ENCODE data around the gene GTPBP4. TPM values are rescaled to one million over a fixed set of nuclear protein-coding genes. Genes with fewer than 3 reads are reported as not detected.

Gene GTPBP4
- total and polyA plus RNA-seq, 2 donors from 2014 or later: 18.9 to 37.1 TPM

DNA sequence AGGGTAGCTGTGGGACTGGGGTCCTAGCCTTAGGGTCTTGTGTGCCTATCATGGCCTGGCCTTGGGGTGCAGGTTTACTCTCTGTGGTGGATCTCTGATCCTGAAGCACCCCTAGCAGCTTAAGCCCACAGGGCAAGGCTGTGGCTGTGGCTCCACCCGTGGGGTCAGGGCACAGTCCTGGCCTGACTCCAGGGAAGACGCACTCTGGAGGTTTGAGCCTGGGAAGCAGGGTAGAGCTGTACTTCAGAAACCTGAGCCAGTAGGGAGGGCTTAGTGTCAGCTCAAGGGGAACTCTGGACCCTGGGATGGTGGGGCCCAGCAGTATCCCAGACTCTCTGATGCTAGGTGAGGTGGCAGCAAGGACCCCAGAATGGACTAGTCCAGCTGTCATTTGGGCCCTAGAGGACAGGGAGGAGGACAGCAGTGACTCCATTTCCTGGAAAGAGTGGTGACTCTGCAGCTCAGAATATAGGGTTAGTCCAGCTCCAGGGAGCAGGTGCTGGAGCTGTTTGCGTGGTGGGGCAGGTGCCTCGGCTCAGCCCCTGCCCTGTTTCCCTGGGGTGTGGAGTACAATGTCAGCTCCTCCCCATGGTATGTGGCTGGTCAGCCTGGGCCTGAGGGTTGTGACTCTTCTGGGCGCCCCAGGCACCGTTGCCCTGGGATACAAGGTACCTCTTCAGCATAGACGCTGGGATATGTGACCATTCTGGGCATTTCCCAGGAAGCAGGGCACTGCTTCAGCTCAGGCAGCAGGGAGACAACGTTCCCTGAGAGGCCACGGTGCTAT lies 15.8 kb downstream of the GTPBP4 start:
- no peak for DNase-seq

GRCh38 chr10:1006573-1006972 lies 18.3 kb downstream of the GTPBP4 start:
- no peak overlapping the region for H3K9ac ChIP-seq (ENCODE audit: low read length in 3 of 3)
- H3K27me3 ChIP-seq (ENCODE audit: control insufficient read depth, insufficient read depth, low read length): no peaks in the 10 kb centered on the region
- no peak for FAIRE-seq
- peaks cover 0 to 13% (median 1%) of the 10 kb centered on the region in 3 donors for H3K9me3 ChIP-seq (ENCODE audit: control insufficient read depth in 2 of 3, insufficient read depth in 1 of 3, low read length in 3 of 3)
- no peak overlapping the region for H3K27ac ChIP-seq (ENCODE audit: low read depth in 2 of 2, low read length in 2 of 2)
- no peaks in the 10 kb centered on the region for H3K4me1 ChIP-seq (ENCODE audit: control insufficient read depth in 2 of 3, insufficient read depth in 2 of 3, low read depth in 1 of 3, low read length in 3 of 3)
- intact Hi-C loops (cut with DNase I): no loop called here
- H3K4me3 ChIP-seq (ENCODE audit: low read length in 3 of 3): no peak overlapping the region
- no peak for TF ChIP-seq CTCF (IDR thresholded peaks at IDR 0.05; ENCODE audit: borderline replicate concordance, extremely low read depth, insufficient read depth)
- H3K36me3 ChIP-seq (ENCODE audit: control insufficient read depth in 2 of 3, insufficient read depth in 3 of 3, low read length in 3 of 3): peaks cover 26 to 68% (median 32%) of the 10 kb centered on the region in 3 donors
- DNase-seq: no peak

More for the DNA sequence above, 15.8 kb downstream of the GTPBP4 start:
- no peaks in the 10 kb centered on the region for H3K4me1 ChIP-seq (ENCODE audit: control insufficient read depth in 2 of 3, insufficient read depth in 2 of 3, low read depth in 1 of 3, low read length in 3 of 3)
- no peaks in the 10 kb centered on the region for H3K27me3 ChIP-seq (ENCODE audit: control insufficient read depth, insufficient read depth, low read length)
- peaks cover 0 to 13% (median 1%) of the 10 kb centered on the region in 3 donors for H3K9me3 ChIP-seq (ENCODE audit: control insufficient read depth in 2 of 3, insufficient read depth in 1 of 3, low read length in 3 of 3)
- TF ChIP-seq CTCF (IDR thresholded peaks at IDR 0.05; ENCODE audit: borderline replicate concordance, extremely low read depth, insufficient read depth): no peak
- no peak overlapping the region for H3K27ac ChIP-seq (ENCODE audit: low read depth in 2 of 2, low read length in 2 of 2)
- no peak overlapping the region for H3K9ac ChIP-seq (ENCODE audit: low read length in 3 of 3)
- intact Hi-C loops (cut with DNase I): no loop called here
- H3K36me3 ChIP-seq (ENCODE audit: control insufficient read depth in 2 of 3, insufficient read depth in 3 of 3, low read length in 3 of 3): peaks cover 33 to 78% (median 37%) of the 10 kb centered on the region in 3 donors
- FAIRE-seq: no peak
- no peak overlapping the region for H3K4me3 ChIP-seq (ENCODE audit: low read length in 3 of 3)

DNA sequence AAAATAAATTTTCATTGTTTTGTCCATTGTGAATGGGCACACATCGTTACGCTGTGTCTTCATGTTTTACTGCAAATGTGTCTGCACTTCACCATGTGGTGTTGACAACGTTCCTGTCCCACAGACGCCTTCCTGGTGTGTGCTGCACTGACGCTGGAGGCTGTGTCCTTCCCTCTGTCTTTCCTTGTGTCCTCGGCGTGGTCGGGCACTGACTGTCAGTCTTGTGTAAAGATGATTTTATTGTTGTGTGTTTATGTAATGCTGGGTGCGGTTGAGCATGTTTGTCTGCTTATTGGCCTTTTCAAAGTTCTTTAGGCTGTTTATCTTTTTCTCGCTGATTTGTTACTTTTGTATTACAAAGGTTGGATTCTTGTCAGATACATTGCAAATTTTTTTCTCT lies 19.3 kb downstream of the GTPBP4 start:
- no peak overlapping the region for H3K27ac ChIP-seq (ENCODE audit: low read depth in 2 of 2, low read length in 2 of 2)
- H3K27me3 ChIP-seq (ENCODE audit: control insufficient read depth, insufficient read depth, low read length): no peaks in the 10 kb centered on the region
- no peak overlapping the region for H3K9ac ChIP-seq (ENCODE audit: low read length in 3 of 3)
- DNase-seq (no peak), FAIRE-seq (no peak)
- peaks cover 0 to 9% (median 0%) of the 10 kb centered on the region in 3 donors for H3K9me3 ChIP-seq (ENCODE audit: control insufficient read depth in 2 of 3, insufficient read depth in 1 of 3, low read length in 3 of 3)
- H3K4me3 ChIP-seq (ENCODE audit: low read length in 3 of 3): no peak overlapping the region
- intact Hi-C loops (cut with DNase I): no loop called here
- H3K4me1 ChIP-seq (ENCODE audit: control insufficient read depth in 2 of 3, insufficient read depth in 2 of 3, low read depth in 1 of 3, low read length in 3 of 3): no peaks in the 10 kb centered on the region
- TF ChIP-seq CTCF (IDR thresholded peaks at IDR 0.05; ENCODE audit: borderline replicate concordance, extremely low read depth, insufficient read depth): no peak
- peaks cover 22 to 64% (median 34%) of the 10 kb centered on the region in 3 donors for H3K36me3 ChIP-seq (ENCODE audit: control insufficient read depth in 2 of 3, insufficient read depth in 3 of 3, low read length in 3 of 3)
